SIG-M5 treated with dmso at 0.1 percent for 504 hours (cell line): ENCODE data around the gene SLC38A11.

Experiments
- DNase-seq: peaks from one replicate; lab custom pipeline; 2025; ENCODE audit not compliant: unreplicated experiment; lab: John Stamatoyannopoulos, UW

The SLC38A11 gene

DNA sequence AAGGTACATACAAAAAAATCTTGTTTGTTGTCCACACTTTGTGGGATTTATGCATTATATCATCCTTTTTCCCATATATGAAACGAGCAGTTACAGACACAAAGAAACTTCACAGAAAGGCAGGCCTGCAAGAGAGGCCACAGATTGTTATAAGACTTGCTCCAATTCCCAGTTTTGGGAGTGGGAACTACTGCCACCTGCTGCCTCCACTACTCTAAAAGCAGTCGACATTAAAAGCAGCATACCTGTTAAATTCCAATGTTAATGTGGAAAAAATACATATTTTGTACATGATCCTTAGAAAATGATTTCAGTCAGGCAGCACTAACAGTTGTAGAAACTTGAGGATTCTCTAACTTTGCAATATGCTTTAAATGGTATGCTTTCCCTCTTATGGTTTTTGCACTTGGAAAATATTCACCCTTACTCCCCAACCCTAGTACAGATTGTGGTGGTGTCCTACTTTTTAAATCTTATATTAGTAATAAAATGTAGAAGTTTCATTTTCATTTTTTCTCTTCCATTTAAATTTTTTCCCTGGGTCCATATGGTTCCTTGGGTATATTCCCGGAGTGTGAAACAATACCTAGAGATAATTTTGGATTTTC lies 37.9 kb downstream of the SLC38A11 start:
- peak; percentile 4 for DNase-seq

DNA sequence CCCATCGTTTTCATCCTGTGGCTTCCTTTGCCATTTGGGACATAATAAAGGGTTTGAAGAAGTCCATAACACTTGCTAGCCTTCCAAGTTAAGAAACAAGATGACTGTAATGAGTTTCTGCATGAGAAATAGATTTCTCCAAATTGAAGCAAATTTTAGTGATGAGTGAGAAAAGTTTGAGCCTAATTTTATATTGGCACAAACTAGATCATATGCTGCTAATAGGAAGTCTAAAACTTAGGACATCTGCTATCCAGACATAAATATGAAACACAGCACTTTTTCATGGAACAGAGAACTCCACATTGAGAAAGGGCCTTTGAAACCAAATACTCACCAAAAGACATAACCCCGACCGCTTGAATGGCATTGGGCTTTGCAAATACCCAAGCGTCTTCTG lies 39.8 kb downstream of the SLC38A11 start:
- no peak for DNase-seq

DNA sequence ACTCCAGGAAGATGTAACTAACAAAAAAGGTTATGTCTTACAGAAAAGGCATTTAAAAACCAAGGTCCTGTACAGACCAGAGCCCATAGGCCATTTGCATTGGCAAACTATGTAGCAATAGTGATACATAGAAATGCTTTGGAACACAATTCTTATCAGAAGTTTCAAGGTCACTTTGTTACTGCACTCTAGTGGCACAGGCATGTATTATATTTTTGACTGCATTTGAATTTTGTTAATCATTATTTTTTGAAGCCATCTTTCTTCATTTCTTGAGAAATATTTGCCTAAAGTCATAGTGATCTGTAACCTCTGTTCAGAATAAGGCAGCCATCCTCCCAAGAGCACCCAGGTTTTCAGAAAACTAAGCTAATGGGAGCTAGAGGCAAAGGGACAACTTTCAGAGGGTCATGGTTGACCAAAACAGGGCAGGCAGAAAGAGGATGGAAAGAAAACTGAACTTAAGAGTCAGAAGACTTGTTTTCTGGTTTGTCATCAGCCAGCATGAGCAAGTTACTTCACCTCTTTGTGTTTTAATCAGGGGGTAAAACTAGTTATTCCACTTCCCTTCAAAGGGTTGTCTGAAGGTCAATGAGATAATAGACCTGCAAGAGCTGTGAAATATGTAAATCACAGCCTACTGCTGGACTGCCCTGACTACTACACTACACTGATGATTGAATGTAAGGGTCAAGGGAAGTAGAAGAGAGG lies 41.5 kb downstream of the SLC38A11 start:
- DNase-seq, result peak; percentile 33

GRCh38 chr2:164913011-164913410 lies 42.3 kb downstream of the SLC38A11 start:
- DNase-seq, result no peak

- no peak for DNase-seq
Observed at GRCh38 chr2:164911832-164912231, 43.5 kb downstream of the SLC38A11 start.

DNA sequence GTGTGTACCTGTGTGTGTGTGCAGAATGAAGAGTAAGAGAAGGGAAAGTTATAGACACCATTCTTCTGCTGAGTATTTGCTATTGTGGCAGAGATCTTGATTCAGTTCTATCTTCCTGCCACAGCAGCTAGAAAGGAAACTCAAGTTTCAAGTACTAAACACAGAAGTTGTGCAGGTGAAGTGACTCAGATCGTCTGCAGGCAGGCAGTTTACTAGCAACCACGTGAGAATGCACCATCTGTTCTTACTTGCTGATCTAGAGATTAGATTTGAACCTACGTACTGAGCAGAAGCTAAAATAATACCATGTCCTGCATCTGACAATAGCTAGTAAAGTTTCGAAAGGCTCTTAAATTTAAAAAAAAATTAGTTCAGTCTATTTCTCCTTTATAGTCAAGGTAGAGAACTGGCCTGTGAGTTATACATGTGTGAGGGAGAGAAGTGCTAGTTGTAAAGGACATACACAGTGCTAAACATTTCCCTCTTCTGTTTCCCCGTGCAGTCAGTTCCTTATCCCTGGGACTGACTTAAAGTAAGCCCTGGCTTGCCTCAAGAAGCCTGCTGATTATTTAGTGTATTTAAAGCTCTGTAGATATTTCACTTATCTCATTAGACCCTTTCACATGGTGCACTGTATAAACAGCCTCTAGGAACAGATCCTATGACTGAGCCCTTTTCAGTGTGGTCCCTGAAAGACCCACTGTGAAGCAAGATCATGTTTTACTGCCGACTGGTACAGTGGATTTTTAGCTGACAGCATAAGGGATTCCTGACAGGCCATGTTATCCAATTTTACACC lies 45.0 kb downstream of the SLC38A11 start:
- peak; percentile 5 for DNase-seq

DNA sequence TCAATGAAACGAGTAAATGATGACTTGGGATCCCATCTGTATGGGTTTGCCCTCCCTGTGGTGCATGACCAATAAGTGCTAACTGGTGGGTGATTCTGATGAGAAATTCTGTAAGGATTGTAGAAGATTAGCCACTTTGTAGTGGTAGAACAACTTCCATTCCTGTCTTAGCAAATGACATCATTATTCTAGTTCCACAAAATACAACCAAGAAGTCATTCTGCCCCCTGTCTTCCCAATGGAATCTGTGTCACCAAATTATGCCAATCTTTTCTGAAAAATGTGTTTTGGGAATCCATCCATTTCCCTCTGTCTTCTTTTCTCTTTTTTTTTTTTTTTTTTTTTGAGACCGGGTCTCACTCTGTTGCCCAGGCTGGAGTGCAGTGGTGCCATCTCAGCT lies 48.4 kb downstream of the SLC38A11 start:
- DNase-seq, result no peak

- DNase-seq, result no peak
Observed at GRCh38 chr2:164905307-164905706, 50.0 kb downstream of the SLC38A11 start.

DNA sequence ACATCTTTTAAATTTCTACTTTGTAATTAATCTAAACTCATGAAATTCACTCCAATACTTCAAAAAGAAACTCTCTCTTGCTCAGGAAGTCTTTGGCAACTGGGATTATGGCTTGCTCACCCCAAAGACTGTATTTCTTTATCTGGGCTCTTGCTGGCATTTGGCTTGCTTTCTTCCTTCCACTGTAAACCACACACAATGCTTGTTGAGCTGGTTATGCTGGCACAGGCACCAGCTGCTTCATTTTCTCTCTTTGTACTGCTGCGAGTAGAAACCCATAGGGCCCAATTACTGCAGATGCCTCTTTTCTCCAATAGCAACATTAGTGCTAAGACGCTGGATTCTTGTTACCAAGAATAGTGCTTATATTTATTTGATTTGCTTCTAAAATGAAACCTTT lies 51.4 kb downstream of the SLC38A11 start:
- DNase-seq, result no peak

DNA sequence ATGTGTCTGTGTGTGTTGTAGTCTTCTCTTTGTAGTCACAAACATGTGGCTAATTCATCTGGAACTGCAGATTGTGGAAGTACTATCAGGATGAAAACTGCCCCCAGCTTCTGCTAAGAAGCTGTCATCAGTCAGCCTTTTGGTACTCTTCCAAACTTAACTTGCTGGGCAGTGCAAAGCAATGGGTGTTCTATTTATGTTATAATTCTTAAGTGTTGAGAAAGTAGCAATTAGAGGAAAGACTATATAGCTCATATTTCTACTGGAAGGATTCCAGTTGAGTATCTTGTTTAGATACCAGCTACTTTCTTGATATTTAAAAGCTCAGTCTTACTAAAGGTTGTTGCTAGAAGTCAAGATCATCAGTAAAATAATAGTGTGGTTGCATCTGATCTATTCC lies 52.1 kb downstream of the SLC38A11 start:
- DNase-seq, result no peak

- DNase-seq, result no peak
Observed at GRCh38 chr2:164899121-164899520, 56.2 kb downstream of the SLC38A11 start.

- DNase-seq, result no peak
Observed at GRCh38 chr2:164898475-164898874, 56.9 kb downstream of the SLC38A11 start.

GRCh38 chr2:164897469-164898260 lies 57.7 kb downstream of the SLC38A11 start:
- DNase-seq, result no peak

DNA sequence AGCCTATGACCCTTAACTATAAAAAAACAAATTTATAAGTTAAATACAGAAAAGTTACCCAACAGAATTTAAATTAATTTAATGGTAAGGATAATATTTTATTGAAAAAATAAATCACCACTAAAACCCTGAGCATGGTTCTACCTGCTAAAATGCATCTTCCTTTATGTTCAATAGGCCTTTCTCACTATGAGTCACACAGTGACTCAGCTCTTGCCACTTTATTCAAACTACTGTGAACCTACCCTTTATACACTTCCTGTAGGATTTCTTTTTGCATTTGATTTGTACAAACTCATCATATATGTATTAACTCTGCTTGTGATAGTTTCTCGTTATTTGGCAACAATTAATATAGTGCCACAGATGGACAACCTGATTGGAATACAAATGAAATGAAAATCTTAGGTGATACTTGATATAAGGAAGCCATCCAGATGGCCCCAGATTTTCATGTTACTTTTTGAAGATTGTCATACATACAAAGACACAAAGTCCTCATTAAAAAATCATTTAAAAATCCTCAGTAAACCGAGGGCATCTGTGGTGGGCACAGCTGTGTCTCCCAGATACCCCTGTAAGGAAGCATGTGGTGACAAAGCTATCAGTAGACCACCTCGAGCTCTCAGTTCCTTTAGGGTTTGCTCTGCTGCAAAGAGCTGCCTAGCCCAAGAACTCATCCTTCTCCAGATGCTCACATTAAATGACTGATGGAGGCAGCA lies 58.5 kb downstream of the SLC38A11 start:
- peak; percentile 14 for DNase-seq

GRCh38 chr2:164896226-164896625 lies 59.1 kb downstream of the SLC38A11 start:
- no peak for DNase-seq

DNA sequence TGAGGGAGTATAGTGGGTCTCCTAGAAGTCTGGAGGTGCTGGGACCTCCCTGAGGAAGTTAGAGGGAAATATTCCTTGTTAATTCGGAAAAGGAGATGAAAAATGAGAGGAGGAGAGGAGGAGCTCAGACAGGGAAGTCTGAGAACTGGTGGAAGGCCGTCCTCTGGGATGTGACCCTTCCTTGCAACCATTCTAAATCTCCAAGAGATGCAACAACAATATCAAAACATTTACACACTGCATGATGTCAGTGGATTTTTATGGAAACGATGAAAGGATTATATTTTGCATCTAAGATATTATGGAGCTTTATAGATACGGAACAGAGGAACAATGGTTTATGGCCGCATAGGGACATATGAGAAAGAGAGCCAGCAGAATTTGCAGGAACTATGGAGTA lies 63.9 kb downstream of the SLC38A11 start:
- no peak for DNase-seq

DNA sequence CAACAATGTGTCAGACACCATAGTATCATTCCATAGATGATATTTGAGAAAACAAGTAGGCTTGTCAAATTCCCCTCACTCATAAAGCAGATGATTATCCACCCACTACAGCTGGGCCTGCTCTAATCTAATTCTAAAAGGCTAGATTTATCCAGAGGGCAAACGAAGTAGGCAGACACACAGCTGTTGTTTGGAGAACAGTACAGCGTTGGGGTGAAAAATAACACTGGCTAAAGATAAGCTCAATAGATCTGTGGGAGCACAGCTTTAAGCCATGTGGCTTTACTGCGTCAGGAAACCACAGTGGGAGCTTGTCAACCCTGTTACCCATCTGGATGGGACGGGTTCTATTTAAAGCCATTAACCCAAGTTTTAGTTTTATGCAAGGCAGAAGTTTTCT lies 64.8 kb downstream of the SLC38A11 start:
- DNase-seq, result no peak

- no peak for DNase-seq
Observed at GRCh38 chr2:164888592-164888991, 66.7 kb downstream of the SLC38A11 start.

DNA sequence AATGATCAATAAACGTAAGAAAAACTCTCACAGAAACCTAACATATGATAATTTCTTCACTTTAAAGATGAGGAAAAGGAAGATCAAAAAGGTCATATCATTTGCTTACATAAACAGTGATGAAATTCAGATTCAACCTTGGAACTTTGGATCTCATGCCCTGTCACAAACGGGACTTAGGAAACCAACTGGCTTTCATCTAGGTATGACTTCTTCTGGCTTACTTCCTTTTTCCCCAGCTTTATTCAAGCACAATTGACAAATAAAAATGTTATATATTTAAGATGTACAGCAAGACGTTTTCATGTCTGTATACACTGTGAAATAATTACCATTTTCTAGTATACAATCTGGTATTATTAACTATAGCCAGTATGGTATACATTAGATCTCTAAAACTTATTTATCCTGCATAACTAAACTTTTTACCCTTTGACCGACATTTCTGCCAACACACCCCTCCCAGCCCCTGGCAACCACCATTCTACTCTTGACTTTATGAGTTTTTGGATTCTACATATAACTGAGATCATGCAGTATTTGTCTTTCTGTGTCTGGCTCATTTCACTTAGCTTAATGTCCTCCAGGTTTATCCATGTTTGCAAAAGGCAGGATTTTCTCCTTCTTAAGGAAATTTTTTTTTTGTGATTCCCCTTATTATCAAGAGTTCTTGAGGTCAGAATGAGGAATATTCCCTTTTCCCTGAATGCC lies 67.7 kb downstream of the SLC38A11 start:
- no peak for DNase-seq

DNA sequence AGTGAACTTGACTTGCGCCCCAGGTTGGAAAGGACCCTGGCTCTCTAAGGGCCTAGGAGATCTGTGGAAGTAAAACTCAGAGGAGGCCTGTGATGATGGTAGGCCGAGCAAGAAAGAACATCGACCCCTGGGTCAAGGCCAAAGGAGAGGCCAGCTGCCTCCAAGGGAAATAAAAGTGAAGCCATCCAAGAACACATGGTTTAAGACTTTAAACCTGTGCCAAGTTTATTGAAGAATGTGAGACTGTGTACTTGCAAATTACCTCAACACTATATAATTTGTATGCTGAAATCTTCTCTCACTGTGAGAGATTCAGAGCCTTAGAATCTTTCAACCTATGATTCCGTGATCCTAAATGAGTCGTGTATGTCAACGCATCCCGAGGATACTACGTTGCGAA lies 73.0 kb downstream of the SLC38A11 start:
- DNase-seq, result no peak
